CD1c-positive myeloid dendritic cell (primary cell): ENCODE measurements around the gene P2RX3.
"Not testable (repeated sequence)": the region's sequence is repeated elsewhere in the genome, so short reads cannot be mapped to it uniquely, and the experiment has no call there.

ENCODE experiments used
- DNase-seq: peaks from one replicate; pipeline ENCODE4 v3.0.0-alpha.2; 2016; ENCODE audit errors: extremely low spot score

P2RX3 gene

DNA sequence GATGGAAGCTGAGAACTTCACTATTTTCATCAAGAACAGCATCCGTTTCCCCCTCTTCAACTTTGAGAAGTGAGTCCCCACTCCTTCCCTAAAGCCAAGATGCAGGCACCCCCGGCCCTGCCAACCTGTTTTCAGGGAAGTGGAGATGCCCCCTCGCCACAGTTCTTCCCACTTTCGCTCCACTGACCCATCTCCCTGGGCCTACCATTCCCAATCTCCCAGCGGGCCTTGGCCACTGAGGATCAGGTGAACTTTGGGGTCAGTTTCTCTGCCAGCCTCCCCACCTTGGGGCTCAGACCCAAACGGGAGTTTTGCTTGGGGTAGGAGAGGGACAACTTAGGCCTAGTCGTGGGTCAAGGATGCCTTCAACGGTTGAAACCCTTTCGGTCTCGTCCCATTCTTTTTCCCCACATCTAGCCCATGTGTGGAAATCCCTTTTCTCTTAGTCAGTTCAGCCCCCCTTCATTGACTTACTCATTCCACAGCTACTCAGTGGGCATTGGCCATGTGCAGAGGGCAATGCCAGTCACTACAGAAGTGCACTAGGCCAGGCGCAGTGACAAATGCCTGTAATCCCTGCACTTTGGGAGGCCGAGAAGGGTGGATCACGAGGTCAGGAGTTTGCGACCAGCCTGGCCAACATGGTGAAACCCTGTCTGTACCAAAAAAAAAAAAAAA is 10.6 kb downstream of the P2RX3 start:
- no peak for DNase-seq

GRCh38 chr11:57349491-57350274 is 11.5 kb downstream of the P2RX3 start:
- peak; percentile 63 for DNase-seq

DNA sequence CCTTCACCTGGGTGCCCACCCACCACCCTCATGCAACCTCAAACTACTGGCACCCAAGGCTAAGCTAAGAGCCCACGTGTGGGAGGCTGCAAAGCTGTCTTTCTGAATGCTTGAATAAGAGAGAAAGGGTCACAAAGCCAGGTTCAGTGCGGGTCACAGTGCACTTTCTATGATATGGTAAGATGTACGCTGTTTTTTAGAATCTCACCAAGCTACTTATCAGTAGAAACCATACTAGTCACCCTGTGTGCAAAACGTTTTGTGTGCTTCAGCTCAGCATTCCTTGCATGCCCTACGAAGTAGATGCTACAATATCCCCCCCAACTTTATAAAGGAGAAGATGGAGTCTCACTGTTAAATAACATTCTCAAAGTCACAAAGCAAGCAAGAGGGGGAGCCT is 14.9 kb downstream of the P2RX3 start:
- no peak for DNase-seq

GRCh38 chr11:57353446-57353845 is 15.3 kb downstream of the P2RX3 start:
- DNase-seq = no peak

- peak; percentile 57 for DNase-seq
Measured at GRCh38 chr11:57353852-57354251, 15.7 kb downstream of the P2RX3 start.

DNA sequence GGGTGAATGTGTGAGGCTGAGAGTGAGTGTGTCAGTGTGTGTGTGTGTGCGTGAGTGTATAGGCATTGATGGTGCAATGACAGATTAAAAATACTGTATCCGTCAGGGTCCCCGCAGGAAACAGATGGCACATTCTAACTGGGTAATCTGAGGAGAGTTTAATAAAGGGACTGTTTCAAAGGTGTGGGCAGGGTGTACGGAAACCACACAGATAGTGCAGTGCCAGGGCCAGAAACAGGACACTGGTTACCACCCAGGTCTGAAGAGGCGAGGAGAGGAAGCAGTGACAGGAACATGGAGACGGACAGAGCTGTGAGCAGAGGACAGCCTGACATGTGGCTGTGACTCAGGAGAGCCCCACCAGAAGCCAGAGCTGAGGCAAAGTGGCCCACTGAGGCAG is 16.5 kb downstream of the P2RX3 start:
- DNase-seq = peak; percentile 60

DNA sequence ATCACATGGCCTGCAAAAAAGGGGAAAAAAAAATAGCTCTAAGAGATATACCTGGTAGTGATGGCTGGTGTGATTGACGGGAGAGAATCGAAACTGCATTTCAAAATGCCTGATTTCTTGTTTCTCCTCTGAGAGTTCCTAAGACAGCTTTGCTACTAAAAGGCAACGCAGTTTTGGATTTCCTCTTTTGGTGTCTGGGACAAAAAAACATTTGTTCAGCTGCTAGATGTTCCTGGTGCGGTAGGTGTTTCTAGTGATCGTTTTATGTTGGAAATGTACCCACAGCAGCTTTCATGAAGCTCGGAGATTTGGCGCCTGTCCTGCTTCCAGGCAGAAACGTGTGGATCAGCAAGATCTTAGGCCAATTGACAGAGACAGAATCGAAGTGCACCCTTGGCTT is 18.1 kb downstream of the P2RX3 start:
- peak; percentile 54 for DNase-seq

GRCh38 chr11:57357310-57357709 is 19.2 kb downstream of the P2RX3 start:
- no peak for DNase-seq

GRCh38 chr11:57357856-57358255 is 19.7 kb downstream of the P2RX3 start:
- no peak for DNase-seq

- DNase-seq = no peak
Measured at GRCh38 chr11:57358543-57358961, 20.4 kb downstream of the P2RX3 start.

GRCh38 chr11:57358991-57359390 is 20.8 kb downstream of the P2RX3 start:
- no peak for DNase-seq

- DNase-seq = no peak
Measured at GRCh38 chr11:57359396-57359795, 21.2 kb downstream of the P2RX3 start.

GRCh38 chr11:57359896-57360690 is 21.9 kb downstream of the P2RX3 start:
- no peak for DNase-seq

GRCh38 chr11:57360991-57361390 is 22.8 kb downstream of the P2RX3 start:
- DNase-seq = no peak

DNA sequence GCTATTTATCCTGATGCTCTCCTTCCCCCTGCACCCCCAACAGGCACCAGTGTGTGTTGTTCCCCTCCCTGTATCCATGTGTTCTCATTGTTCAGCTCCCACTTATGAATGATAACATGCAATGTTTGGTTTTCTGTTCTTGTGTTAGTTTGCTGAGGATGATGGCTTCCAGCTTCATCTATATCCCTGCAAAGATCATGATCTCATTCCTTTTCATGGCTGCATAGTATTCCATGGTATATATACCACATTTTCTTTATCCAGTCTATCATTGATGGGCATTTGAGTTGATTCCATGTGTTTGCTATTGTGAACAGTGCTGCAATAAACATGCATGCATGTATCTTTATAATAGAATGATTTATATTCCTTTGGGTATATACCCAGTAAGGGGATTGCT is 23.3 kb downstream of the P2RX3 start:
- not testable (repeated sequence) for DNase-seq

- DNase-seq = no peak
Measured at GRCh38 chr11:57361926-57362325, 23.8 kb downstream of the P2RX3 start.

DNA sequence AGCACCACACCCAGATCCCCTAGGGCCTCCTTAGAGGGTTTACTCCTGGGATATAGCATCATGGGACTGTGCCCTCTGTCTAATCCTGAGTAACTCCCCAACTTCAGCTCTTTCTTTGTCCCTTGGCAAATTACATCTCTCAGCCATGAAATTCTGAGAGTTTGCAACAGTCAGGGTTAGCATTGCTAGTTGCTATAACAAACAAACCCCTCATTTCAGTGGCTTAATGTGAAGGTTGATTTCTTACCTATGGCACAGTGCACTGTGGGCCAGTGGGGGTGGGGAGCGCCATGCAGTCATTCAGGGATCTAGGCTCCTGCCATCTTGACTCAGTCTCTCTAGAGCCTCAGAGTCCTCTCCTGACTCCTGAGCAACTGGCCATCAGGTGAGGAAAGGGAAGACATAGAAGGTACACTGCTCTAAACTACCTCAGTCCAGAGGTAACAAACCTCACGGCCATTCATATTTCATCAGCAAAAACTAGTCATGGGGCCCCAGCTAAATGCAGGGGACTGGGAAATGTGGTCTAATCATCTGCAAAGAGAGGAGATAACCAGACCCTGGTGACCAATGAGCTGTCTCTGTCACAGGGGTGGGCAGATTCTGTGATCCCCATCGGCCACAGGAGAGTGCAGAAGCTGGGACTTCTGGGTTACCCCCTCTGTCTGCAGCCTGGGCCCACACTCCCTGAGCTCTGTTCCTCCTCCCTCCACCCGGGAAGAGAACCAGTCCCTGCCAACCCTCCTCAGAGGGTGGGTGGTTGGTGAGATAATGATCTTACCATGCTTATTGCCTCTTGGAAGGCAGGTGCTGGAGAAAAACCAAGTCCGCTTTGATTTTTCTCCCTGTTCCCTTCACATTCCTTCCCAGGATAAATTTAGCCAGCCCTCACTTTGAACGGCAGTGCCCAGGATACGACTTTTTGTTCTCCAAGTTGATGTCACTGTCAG is 25.3 kb downstream of the P2RX3 start:
- DNase-seq = no peak

- no peak for DNase-seq
Measured at GRCh38 chr11:57364851-57365660, 26.9 kb downstream of the P2RX3 start.

- peak; percentile 80 for DNase-seq
Measured at GRCh38 chr11:57368106-57368844, 30.1 kb downstream of the P2RX3 start.

DNA sequence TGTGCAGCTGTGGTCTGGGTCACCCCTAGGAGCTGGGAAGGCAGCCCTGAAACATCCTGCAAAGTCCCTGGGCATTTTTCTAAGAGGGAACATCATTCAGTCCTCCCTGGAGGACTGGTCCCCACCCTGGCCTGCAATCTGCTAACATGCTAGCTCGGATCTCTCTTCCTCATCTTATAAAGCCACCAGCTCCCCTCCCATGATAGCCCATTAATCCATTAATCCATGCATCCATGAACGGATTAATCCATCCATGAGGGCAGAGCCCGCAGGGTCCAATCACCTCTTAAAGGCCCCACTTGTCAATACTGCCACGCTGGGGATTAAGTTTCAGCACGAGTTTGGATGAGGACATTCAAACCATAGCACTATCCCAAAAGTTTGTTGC is 30.7 kb downstream of the P2RX3 start:
- no peak for DNase-seq
